ENCODE results near the gene FOXRED2.
A peak's percentile ranks its signal among the peaks of the same experiment; 100 is the strongest.

FOXRED2 gene

DNA sequence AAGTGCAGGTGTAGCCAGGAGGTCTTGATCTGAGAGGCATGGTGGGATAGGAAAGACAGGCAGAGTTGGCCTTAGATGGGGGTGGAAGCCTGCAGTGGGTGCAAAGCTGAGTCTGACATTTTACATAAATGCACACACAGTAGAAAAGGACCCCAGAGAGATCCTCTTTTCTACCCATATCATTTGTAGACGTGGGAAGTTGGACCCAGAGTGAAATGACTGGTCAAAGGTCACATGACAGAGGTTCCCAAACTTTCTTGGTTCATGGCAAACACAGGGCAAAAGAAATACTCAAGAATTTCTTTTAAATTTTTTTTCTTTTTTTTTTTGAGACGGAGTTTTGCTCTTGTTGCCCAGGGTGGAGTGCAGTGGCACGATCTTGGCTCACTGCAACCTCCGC is 6.2 kb upstream of the FOXRED2 start:
- TF ChIP-seq, protein P1, sequence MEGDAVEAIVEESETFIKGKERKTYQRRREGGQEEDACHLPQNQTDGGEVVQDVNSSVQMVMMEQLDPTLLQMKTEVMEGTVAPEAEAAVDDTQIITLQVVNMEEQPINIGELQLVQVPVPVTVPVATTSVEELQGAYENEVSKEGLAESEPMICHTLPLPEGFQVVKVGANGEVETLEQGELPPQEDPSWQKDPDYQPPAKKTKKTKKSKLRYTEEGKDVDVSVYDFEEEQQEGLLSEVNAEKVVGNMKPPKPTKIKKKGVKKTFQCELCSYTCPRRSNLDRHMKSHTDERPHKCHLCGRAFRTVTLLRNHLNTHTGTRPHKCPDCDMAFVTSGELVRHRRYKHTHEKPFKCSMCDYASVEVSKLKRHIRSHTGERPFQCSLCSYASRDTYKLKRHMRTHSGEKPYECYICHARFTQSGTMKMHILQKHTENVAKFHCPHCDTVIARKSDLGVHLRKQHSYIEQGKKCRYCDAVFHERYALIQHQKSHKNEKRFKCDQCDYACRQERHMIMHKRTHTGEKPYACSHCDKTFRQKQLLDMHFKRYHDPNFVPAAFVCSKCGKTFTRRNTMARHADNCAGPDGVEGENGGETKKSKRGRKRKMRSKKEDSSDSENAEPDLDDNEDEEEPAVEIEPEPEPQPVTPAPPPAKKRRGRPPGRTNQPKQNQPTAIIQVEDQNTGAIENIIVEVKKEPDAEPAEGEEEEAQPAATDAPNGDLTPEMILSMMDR (IDR thresholded peaks at IDR 0.05; ENCODE audit: low read depth, low read length) = no peak

DNA sequence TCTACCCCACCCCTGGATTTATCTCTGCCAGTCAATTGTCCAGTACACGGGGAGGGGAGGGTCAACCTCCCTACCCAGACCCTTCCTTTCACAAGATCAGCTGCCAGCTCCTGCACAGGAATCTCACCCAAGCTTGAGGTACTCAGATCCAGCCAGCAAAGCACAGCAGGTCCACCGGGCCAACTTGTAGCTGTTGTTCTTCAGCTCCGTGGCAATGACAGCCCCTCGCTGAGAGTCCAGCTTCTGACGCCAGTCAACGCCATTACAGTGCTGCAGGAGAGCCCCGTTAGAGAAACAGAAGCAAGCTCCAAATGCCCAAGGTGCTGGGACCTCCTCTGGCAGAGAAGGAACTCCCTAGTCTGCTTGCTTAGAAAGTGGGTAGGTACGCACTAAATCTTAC is 5.5 kb upstream of the FOXRED2 start:
- TF ChIP-seq, protein P1 (IDR thresholded peaks at IDR 0.05; ENCODE audit: low read depth, low read length) = no peak
- DNase-seq (ENCODE audit: extremely low read depth, low read depth) = no peak

More for the DNA sequence above, 6.2 kb upstream of the FOXRED2 start:
- no peak for DNase-seq (ENCODE audit: extremely low read depth, low read depth)

DNA sequence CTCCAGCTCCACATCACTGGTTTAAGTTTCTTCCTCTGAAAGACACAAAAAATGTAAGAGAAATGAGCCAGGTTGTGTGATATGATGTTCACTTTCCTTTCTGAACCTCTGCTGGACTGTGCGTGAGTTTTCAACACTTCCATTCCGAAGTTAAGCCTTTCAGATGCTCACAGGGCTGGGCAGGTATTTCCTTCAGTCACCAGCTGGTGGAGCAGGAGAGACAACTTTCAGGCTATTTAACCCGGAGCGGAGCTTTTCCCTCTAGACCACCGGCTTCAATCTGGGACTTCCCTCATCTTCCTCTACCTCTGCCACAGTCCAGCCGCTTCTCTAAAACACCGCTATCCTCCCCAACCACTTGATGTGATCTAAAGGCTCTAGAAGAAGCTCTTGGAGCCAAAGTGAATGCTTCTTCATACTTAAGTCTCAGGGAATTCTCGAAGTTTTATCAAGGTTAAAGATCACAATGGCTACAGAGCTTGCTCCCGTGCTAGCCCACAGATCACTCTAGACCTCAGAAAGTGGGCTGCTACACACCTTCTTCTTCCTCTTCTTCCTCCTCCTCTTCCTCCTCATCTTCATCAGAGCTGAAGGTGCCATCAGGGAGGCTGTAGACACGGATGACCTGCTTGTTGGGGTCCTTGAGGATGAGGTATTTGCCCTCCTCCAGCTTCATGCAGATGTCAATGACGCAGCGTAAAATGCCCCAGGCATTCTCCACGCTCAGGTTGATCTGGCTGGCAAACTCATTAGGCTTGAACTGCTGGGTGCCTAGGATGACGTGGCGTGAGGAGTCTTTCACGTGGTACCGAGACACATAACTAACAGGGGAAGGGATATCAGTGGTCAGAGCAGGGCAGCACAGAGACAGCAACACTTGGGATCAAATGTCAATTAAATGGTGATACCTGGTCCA is 4.4 kb upstream of the FOXRED2 start:
- TF ChIP-seq, protein P1 (IDR thresholded peaks at IDR 0.05; ENCODE audit: low read depth, low read length) = peak; percentile 64
- no peak for DNase-seq (ENCODE audit: extremely low read depth, low read depth)

DNA sequence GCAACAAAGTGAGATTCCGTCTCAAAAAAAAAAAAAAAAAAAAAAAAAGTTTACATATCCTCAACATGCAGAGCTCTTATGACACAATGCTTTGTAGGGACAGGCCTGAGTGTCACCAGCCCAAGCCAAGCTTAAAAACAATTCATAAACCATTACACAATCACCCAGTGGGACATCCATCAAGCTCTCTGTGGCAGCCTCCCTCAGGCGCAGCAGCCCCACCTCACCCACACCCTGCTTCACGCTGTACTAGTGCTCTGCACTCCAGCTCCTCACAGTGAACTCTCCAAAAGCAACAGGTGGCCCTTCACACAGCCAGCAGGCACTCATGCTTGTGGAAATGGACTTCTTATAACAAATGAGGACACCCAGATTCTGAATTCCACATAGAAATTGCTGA is 3.5 kb upstream of the FOXRED2 start:
- DNase-seq (ENCODE audit: extremely low read depth, low read depth) = no peak
- TF ChIP-seq, protein P1 (IDR thresholded peaks at IDR 0.05; ENCODE audit: low read depth, low read length) = no peak

DNA sequence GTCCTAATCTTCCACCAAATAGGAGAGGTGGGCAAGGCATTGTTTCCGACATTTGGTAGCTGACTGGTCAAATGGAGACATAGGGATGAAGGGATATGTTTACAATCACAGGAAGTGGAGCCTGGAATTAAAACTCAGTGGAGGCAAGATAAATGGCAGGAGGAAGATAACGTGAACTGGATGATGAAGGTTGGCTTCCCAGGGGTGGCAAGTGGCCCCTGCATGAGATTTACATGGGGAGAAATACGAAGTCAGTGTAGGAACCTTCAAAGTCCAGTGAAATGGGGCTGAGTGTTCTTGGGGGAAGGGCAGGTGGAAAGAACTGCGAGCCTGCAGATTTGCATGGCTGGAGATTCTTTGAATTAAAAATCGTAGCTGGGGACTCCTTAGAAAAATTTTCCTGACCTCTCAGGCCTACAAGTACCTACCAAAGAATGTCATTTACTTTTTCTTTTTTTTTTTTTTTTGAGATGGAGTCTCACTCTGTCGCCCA is 724 bp upstream of the FOXRED2 start:
- no peak for DNase-seq (ENCODE audit: extremely low read depth, low read depth)
- TF ChIP-seq, protein P1 (IDR thresholded peaks at IDR 0.05; ENCODE audit: low read depth, low read length) = no peak

DNA sequence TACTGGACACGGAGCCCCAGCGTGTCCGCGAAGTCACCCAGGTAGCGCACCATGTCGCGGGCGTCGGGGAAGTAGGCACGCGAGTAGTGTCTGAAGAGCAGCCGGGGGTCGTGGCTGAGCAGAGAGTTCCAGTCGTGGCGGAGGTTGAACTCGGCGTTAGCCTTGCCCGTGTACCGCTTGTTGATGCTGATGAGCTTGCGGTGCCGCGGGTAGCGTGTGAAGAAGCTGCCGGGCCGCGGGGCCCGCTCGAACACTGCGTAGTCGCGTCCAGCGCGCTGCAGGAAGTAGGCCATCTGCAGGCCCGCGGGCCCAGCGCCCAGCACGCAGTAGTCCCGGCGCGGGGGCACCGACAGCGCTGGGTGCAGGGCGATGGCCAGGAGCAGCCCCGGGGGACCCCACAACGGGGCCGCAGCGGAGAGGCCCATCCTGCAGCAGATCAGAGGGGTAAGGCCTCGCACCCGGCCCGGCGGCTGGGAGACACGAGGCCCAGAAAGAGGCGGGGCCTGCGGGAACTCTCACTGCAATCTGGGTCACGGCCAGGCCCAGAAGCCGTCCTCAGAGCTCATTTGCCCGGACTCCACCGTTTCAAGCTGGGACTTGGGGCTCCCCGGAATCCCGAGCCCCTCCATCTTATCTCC is 723 bp downstream of the FOXRED2 start:
- DNase-seq (ENCODE audit: extremely low read depth, low read depth) = no peak
- TF ChIP-seq, protein P1 (IDR thresholded peaks at IDR 0.05; ENCODE audit: low read depth, low read length) = no peak

All from AG09319 (cell line).